GM10248 (cell line): ENCODE measurements around the gene MAB21L2.

Source experiments
- CTCF ChIA-PET: fragments of 300-600 bp; sonication (Branson Sonifier 250); formaldehyde crosslinking; extraction: SDS; loops from one replicate; lab custom pipeline; 2021; ENCODE audit warnings: antibody characterized with exemption; lab: Yijun Ruan, JAX
- POLR2A ChIA-PET: fragments of 350-650 bp; sonication (Branson Sonifier 250); formaldehyde crosslinking; extraction: SDS; loops from one replicate; lab custom pipeline; 2020; ENCODE audit warnings: antibody characterized with exemption; lab: Yijun Ruan, JAX
- DNase-seq: peaks from one replicate; pipeline ENCODE4 v3.0.0; 2012; ENCODE audit errors: extremely low spot score
- TF ChIP-seq, protein P1 (sequence below): IDR thresholded peaks from 2 replicates; pipeline ENCODE4 v1.5.1; 2012; ENCODE audit warnings: mild to moderate bottlenecking, low read depth; ENCODE audit errors: extremely low read depth, missing control alignments, control extremely low read depth

MAB21L2 gene

DNA sequence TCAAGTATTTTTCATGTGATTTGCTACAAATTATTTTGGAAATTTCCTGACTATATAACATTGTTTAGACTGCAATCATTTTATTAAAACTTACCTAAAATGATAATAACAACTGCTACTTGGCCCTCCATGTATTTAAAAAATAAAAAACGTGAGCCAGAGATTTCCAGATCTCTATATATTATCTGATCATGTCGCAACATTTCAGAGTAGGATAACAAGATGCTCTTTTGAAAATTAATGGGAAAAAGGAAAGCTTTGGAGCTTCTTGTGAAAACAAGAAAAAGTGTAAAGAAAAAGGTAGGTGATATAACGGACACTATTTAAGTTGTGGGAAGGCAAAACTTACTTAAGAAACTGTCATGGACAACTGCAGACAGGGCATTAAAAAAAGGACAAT lies 14.9 kb upstream of the MAB21L2 start:
- ChIA-PET POLR2A (no interaction called here), CTCF (interaction anchor here (1.2 to 2.4 kb wide), 2 partner anchors 10 to 49 kb away, joined by 4 to 7 read pairs; no protein-coding TSS in a partner anchor)
- no peak for DNase-seq
- TF ChIP-seq, protein P1, sequence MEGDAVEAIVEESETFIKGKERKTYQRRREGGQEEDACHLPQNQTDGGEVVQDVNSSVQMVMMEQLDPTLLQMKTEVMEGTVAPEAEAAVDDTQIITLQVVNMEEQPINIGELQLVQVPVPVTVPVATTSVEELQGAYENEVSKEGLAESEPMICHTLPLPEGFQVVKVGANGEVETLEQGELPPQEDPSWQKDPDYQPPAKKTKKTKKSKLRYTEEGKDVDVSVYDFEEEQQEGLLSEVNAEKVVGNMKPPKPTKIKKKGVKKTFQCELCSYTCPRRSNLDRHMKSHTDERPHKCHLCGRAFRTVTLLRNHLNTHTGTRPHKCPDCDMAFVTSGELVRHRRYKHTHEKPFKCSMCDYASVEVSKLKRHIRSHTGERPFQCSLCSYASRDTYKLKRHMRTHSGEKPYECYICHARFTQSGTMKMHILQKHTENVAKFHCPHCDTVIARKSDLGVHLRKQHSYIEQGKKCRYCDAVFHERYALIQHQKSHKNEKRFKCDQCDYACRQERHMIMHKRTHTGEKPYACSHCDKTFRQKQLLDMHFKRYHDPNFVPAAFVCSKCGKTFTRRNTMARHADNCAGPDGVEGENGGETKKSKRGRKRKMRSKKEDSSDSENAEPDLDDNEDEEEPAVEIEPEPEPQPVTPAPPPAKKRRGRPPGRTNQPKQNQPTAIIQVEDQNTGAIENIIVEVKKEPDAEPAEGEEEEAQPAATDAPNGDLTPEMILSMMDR = no peak

DNA sequence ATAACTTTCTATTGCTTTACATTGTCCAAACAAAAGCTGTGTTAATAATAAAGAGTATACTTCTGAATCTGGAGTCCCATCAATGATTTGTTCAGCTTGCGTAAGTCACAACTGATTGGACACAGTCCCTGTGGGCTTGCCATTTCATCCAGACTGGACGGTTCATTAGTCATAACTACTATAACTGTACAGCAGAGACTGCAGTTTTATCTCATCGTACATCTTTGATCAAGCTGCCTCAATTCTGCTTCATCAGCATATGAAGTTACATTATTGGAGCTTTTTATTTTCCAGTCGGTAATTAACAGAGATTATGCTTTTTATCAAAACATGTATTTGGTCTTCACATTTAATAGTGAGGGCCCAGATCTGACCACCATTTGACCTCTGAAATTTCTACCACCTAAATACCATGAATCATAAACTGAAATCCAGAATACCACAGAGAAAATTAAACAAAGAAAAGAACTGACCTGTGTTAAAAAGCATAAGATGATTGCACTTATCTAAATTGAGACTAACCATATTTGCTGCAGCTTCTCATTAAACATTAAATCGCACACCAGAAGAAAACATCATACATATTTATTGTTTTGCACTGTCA lies 12.5 kb upstream of the MAB21L2 start:
- POLR2A ChIA-PET = no interaction called here
- DNase-seq = no peak
- TF ChIP-seq, protein P1 = no peak
- CTCF ChIA-PET = interaction anchor here (0.7 kb wide), 1 partner anchor 20 kb away, joined by 3 read pairs; no protein-coding TSS in a partner anchor

DNA sequence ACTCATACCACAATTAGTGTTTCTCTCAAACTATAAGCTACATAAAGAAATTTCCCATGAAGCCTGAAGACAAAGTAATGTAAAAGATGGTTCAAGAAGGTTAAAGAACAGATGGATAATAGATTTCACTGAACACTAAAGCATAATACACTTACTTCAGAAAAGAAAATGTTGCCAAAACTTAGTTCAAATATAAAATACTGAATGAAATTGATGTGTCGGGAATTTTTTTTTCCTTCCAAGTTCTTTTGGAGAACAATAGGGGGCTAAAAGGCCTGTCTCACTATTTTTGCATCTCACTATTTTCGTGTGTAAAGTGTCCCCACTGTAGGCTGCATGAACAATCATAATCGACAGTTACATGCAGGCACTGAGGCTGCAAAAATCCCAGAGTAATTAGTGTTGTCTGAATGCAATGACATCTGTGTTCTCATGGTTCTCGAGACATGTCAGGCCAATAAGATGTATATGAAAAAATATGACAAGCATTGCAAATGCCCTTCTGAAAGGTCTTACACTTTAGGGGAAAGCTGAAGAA lies 11.9 kb upstream of the MAB21L2 start:
- ChIA-PET POLR2A (no interaction called here), CTCF (interaction anchor here (0.7 kb wide), 1 partner anchor 20 kb away, joined by 3 read pairs; no protein-coding TSS in a partner anchor)
- TF ChIP-seq, protein P1 = no peak
- no peak for DNase-seq

DNA sequence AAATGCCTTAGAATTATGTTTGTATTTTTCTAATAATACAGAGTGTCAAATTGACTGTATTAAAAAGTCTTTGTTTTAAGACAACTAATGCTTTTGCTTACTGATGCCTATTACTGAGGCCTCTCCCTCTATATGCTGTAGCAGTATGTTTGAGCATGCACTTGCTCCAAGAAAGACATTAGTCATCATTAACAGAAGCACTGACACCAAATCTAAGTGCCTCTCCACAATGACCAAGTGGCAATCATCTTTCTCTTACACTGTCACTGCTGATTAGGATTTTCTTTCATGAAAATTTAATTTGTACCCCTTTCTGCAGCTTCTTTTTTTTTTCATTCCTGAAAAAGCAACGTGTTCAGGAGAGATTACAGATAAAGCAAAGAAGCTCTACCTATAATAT lies 11.1 kb upstream of the MAB21L2 start:
- DNase-seq = no peak
- TF ChIP-seq, protein P1 = no peak
- ChIA-PET POLR2A (no interaction called here), CTCF (no interaction called here)

DNA sequence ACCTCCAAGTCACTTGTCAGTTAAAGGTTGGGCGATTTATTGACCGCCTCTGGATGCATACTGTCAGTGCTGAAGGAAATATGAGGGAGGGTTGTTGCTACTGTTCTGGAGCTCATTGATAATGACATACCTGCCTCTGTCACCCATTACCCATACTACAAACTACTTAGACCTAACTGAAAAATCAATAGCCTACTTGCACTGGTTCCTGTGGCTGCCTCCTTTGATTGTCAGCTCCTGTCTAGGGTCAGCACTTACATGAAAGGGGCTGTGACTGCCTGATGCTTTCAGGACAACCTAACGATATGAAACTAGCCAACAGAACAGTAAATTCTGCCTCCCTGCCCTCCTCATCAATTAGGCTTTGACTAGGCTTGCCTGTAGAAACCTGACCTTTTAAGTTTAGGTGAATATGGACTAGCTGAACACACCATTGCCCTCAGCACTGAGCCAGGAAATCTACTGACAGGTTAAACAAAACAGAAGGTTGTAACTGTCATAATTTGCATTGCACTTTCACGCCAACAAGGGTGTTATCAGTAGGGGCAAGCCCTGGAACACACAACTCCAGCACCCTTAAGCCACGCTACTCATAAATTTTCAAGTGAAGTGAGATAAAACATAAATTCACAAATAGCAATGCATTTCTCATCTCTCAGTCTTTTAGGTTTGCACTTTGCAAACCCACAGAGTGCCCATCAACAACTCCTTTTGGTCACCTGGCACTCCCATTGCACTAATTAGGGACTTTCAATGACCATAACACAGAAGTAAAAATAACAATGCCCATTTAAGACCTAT lies 9.0 kb upstream of the MAB21L2 start:
- CTCF ChIA-PET = interaction anchor here (1.3 kb wide), 1 partner anchor 15 kb away, joined by 3 read pairs; no protein-coding TSS in a partner anchor
- POLR2A ChIA-PET = no interaction called here
- TF ChIP-seq, protein P1 = no peak
- no peak for DNase-seq

DNA sequence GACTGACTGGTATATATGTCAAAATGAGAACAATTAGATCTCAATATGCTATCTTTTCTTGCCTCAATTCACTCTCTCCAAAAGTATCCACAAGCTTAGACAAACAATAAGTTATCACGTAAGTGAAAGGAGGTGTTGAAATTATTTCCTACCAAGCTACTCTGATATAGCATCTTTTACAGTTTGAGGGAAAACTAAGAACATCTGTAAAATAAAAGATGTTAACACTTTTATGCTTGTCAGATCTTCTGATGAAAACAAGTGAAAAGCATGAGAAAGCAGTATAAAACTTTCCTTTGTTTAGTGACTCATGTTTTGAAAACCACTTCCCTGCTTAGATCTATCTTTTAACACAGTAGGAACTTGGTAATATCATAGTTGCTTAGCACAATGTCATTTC lies 8.4 kb upstream of the MAB21L2 start:
- CTCF ChIA-PET = interaction anchor here (0.8 to 1.0 kb wide), 2 partner anchors 19 to 26 kb away, joined by 3 read pairs; no protein-coding TSS in a partner anchor

More for the DNA sequence above, 8.4 kb upstream of the MAB21L2 start:
- no peak for DNase-seq
- POLR2A ChIA-PET = no interaction called here
- TF ChIP-seq, protein P1 = no peak
